Stimulated activated CD4-positive, alpha-beta T cell treated with anti-CD3 and anti-CD28 coated beads, Interleukin-15, amount 100 ng/mL, for 1 hour (primary cell): Measurements from ENCODE around the gene IMPA2.

ENCODE experiments used
- DNase-seq, 2 donors: peaks; one replicate each; pipeline ENCODE4 v3.0.0-alpha.2; 2020; ENCODE audit warnings: low read depth in 1 of 2, low spot score in 1 of 2

The IMPA2 gene

GRCh38 chr18:12046046-12046750 is 64.9 kb downstream of the IMPA2 start:
- no peak for DNase-seq

- no peak for DNase-seq
Measured at GRCh38 chr18:12046751-12047335, 65.5 kb downstream of the IMPA2 start.

- no peak for DNase-seq
Measured at GRCh38 chr18:12048010-12048826, 66.9 kb downstream of the IMPA2 start.

- DNase-seq: no peak
Measured at GRCh38 chr18:12048827-12049175, 67.5 kb downstream of the IMPA2 start.

- no peak for DNase-seq
Measured at GRCh38 chr18:12049978-12050811, 68.9 kb downstream of the IMPA2 start.

GRCh38 chr18:12052866-12053265 is 71.6 kb downstream of the IMPA2 start:
- no peak for DNase-seq

GRCh38 chr18:12053289-12053688 is 72.0 kb downstream of the IMPA2 start:
- DNase-seq: no peak

- no peak for DNase-seq
Measured at GRCh38 chr18:12056034-12056883, 75.0 kb downstream of the IMPA2 start.

- DNase-seq: no peak
Measured at GRCh38 chr18:12056884-12057402, 75.6 kb downstream of the IMPA2 start.

GRCh38 chr18:12057419-12058039 is 76.2 kb downstream of the IMPA2 start:
- no peak for DNase-seq

GRCh38 chr18:12059334-12060181 is 78.3 kb downstream of the IMPA2 start:
- DNase-seq: no peak

- no peak for DNase-seq
Measured at GRCh38 chr18:12060182-12060870, 79.0 kb downstream of the IMPA2 start.

GRCh38 chr18:12061685-12062084 is 80.4 kb downstream of the IMPA2 start:
- DNase-seq: no peak

- no peak for DNase-seq
Measured at GRCh38 chr18:12062974-12063373, 81.7 kb downstream of the IMPA2 start.

GRCh38 chr18:12064086-12064763 is 82.9 kb downstream of the IMPA2 start:
- DNase-seq: no peak

GRCh38 chr18:12065397-12065796 is 84.1 kb downstream of the IMPA2 start:
- no peak for DNase-seq

- no peak for DNase-seq
Measured at GRCh38 chr18:12066910-12067511, 85.7 kb downstream of the IMPA2 start.
